ENCODE results near the gene SESN2.

SESN2 gene

GRCh38 chr1:28259252-28259933 is at the start of gene SESN2:
TSS of gene SESN2 (plus strand) at chr1:28259518. CDS start at chr1:28259848, 330 bp downstream.
- peak within 1 kb of the TSS; percentile 84 for H3K27ac Mint-ChIP-seq
- peak; percentile 94 to 98 for ATAC-seq (replicated peaks)
- H3K4me1 Mint-ChIP-seq = peaks cover 17 to 22% of the 10 kb centered on the region in 2 donors
- peaks cover 0 to 5% of the 10 kb centered on the region in 2 donors for H3K27me3 Mint-ChIP-seq
- DNase-seq = peak; percentile 99
- no peaks in the 10 kb centered on the region for H3K9me3 Mint-ChIP-seq
- no peaks in the 10 kb centered on the region for H3K36me3 Mint-ChIP-seq
- H3K4me3 Mint-ChIP-seq = peak within 1 kb of the TSS; percentile 82 to 92

- H3K36me3 Mint-ChIP-seq = peaks cover 10 to 18% of the 10 kb centered on the region in 2 donors
- H3K27me3 Mint-ChIP-seq = no peaks in the 10 kb centered on the region
Observed at GRCh38 chr1:28209700-28210099, 49.6 kb upstream of the SESN2 start.

GRCh38 chr1:28213315-28213714 is 46.0 kb upstream of the SESN2 start:
- Mint-ChIP-seq H3K9me3 (no peaks in the 10 kb centered on the region), H3K27ac (no peak overlapping the region)

More at GRCh38 chr1:28209700-28210099, 49.6 kb upstream of the SESN2 start:
- ATAC-seq (replicated peaks) (no peak), DNase-seq (no peak)
- H3K27ac Mint-ChIP-seq = no peak overlapping the region
- H3K4me3 Mint-ChIP-seq = no peak overlapping the region
- H3K9me3 Mint-ChIP-seq = no peaks in the 10 kb centered on the region
- H3K4me1 Mint-ChIP-seq = no peaks in the 10 kb centered on the region

GRCh38 chr1:28229089-28229488 is 30.2 kb upstream of the SESN2 start:
- ATAC-seq (replicated peaks) = no peak
- H3K36me3 Mint-ChIP-seq = peaks cover 28 to 32% of the 10 kb centered on the region in 2 donors
- no peak overlapping the region for H3K27ac Mint-ChIP-seq
- DNase-seq = no peak
- no peaks in the 10 kb centered on the region for H3K9me3 Mint-ChIP-seq
- no peak overlapping the region for H3K4me3 Mint-ChIP-seq
- H3K4me1 Mint-ChIP-seq = peaks cover 7 to 22% of the 10 kb centered on the region in 2 donors
- no peaks in the 10 kb centered on the region for H3K27me3 Mint-ChIP-seq

More at GRCh38 chr1:28213315-28213714, 46.0 kb upstream of the SESN2 start:
- DNase-seq (no peak), ATAC-seq (replicated peaks) (no peak)
- peaks cover 0 to 10% of the 10 kb centered on the region in 2 donors for H3K4me1 Mint-ChIP-seq
- H3K4me3 Mint-ChIP-seq = no peak overlapping the region
- peaks cover 14 to 23% of the 10 kb centered on the region in 2 donors for H3K36me3 Mint-ChIP-seq
- no peaks in the 10 kb centered on the region for H3K27me3 Mint-ChIP-seq

- H3K4me1 Mint-ChIP-seq = peaks cover 9 to 25% of the 10 kb centered on the region in 2 donors
- H3K4me3 Mint-ChIP-seq = no peak overlapping the region
- no peaks in the 10 kb centered on the region for H3K27me3 Mint-ChIP-seq
- H3K9me3 Mint-ChIP-seq = no peaks in the 10 kb centered on the region
- peaks cover 25 to 26% of the 10 kb centered on the region in 2 donors for H3K36me3 Mint-ChIP-seq
- ATAC-seq (replicated peaks) (no peak), DNase-seq (no peak)
- H3K27ac Mint-ChIP-seq = no peak overlapping the region
Observed at GRCh38 chr1:28229996-28230395, 29.3 kb upstream of the SESN2 start.

- Mint-ChIP-seq H3K9me3 (no peaks in the 10 kb centered on the region), H3K4me1 (peaks cover 9 to 25% of the 10 kb centered on the region in 2 donors)
Observed at GRCh38 chr1:28232558-28233263, 26.6 kb upstream of the SESN2 start, which contains the start of gene DNAJC8. TSS of gene DNAJC8 (minus strand) at chr1:28233029. CDS start at chr1:28232998, 31 bp downstream.

GRCh38 chr1:28233264-28233606 is 26.1 kb upstream of the SESN2 start:
- Mint-ChIP-seq H3K4me3 (peak overlapping the region; percentile 54 to 55), H3K9me3 (no peaks in the 10 kb centered on the region), H3K27me3 (no peaks in the 10 kb centered on the region), H3K4me1 (peaks cover 9 to 25% of the 10 kb centered on the region in 2 donors), H3K27ac (no peak overlapping the region), H3K36me3 (peaks cover 17% of the 10 kb centered on the region in 2 donors)
- DNase-seq (no peak), ATAC-seq (replicated peaks) (no peak)

More at GRCh38 chr1:28232558-28233263, 26.6 kb upstream of the SESN2 start, which contains the start of gene DNAJC8:
- H3K27me3 Mint-ChIP-seq = no peaks in the 10 kb centered on the region
- ATAC-seq (replicated peaks) (peak; percentile 75), DNase-seq (peak; percentile 87)
- H3K4me3 Mint-ChIP-seq = peak within 1 kb of the TSS; percentile 98 to 100
- peak within 1 kb of the TSS; percentile 100 for H3K27ac Mint-ChIP-seq
- peaks cover 17 to 18% of the 10 kb centered on the region in 2 donors for H3K36me3 Mint-ChIP-seq

- Mint-ChIP-seq H3K4me3 (peak within 1 kb of the TSS in 1 of 2 donors; percentile 51), H3K36me3 (peaks cover 6 to 11% of the 10 kb centered on the region in 2 donors), H3K9me3 (no peaks in the 10 kb centered on the region), H3K4me1 (peaks cover 9 to 16% of the 10 kb centered on the region in 2 donors), H3K27ac (no peak within 1 kb of the TSS), H3K27me3 (no peaks in the 10 kb centered on the region)
- ATAC-seq (replicated peaks) = peak; percentile 92 to 96
- peak; percentile 96 for DNase-seq
Observed at GRCh38 chr1:28235755-28236655, 23.3 kb upstream of the SESN2 start, which contains the start of gene ATP5IF1. TSS of gene ATP5IF1 (plus strand) at chr1:28236124. CDS start at chr1:28236184, 60 bp downstream.

- Mint-ChIP-seq H3K36me3 (peaks cover 6 to 11% of the 10 kb centered on the region in 2 donors), H3K9me3 (no peaks in the 10 kb centered on the region)
- DNase-seq = no peak
Observed at GRCh38 chr1:28236656-28237322, 22.5 kb upstream of the SESN2 start.

GRCh38 chr1:28239004-28239403 is 20.3 kb upstream of the SESN2 start:
- DNase-seq (no peak), ATAC-seq (replicated peaks) (no peak)
- Mint-ChIP-seq H3K27ac (no peak overlapping the region), H3K36me3 (no peaks in the 10 kb centered on the region), H3K9me3 (no peaks in the 10 kb centered on the region), H3K4me3 (no peak overlapping the region), H3K4me1 (peaks cover 9 to 10% of the 10 kb centered on the region in 2 donors), H3K27me3 (no peaks in the 10 kb centered on the region)

More at GRCh38 chr1:28236656-28237322, 22.5 kb upstream of the SESN2 start:
- ATAC-seq (replicated peaks) = no peak
- no peak overlapping the region for H3K27ac Mint-ChIP-seq
- no peaks in the 10 kb centered on the region for H3K27me3 Mint-ChIP-seq
- H3K4me1 Mint-ChIP-seq = peaks cover 9 to 10% of the 10 kb centered on the region in 2 donors
- H3K4me3 Mint-ChIP-seq = no peak overlapping the region

- Mint-ChIP-seq H3K4me3 (no peak overlapping the region), H3K9me3 (no peaks in the 10 kb centered on the region), H3K27me3 (no peaks in the 10 kb centered on the region), H3K4me1 (peaks cover 11 to 16% of the 10 kb centered on the region in 2 donors), H3K36me3 (no peaks in the 10 kb centered on the region), H3K27ac (no peak overlapping the region)
- DNase-seq (no peak), ATAC-seq (replicated peaks) (no peak)
Observed at GRCh38 chr1:28240024-28240423, 19.3 kb upstream of the SESN2 start.

GRCh38 chr1:28241638-28242241 is 17.6 kb upstream of the SESN2 start:
- Mint-ChIP-seq H3K4me1 (peaks cover 15 to 23% of the 10 kb centered on the region in 2 donors), H3K36me3 (no peaks in the 10 kb centered on the region), H3K4me3 (no peak overlapping the region), H3K27me3 (no peaks in the 10 kb centered on the region), H3K9me3 (no peaks in the 10 kb centered on the region), H3K27ac (no peak overlapping the region)
- ATAC-seq (replicated peaks) (no peak), DNase-seq (no peak)

- no peak for ATAC-seq (replicated peaks)
- Mint-ChIP-seq H3K4me3 (peak overlapping the region in 1 of 2 donors; percentile 3), H3K27me3 (no peaks in the 10 kb centered on the region), H3K27ac (peak overlapping the region; percentile 89), H3K36me3 (no peaks in the 10 kb centered on the region), H3K9me3 (no peaks in the 10 kb centered on the region), H3K4me1 (peaks cover 28 to 40% of the 10 kb centered on the region in 2 donors)
- no peak for DNase-seq
Observed at GRCh38 chr1:28243685-28244311, 15.5 kb upstream of the SESN2 start.
